HG02678 (cell line): ENCODE measurements around the gene ATG7.
"Not testable (repeated sequence)": the region's sequence is repeated elsewhere in the genome, so short reads cannot be mapped to it uniquely, and the experiment has no call there.

Source experiments
- ATAC-seq: cut with Tn5 transposase; IDR thresholded peaks from one replicate; pipeline ENCODE4 v1.9.1; 2021; ENCODE audit warnings: mild to moderate bottlenecking, moderate library complexity; ENCODE audit not compliant: unreplicated experiment

Gene ATG7

DNA sequence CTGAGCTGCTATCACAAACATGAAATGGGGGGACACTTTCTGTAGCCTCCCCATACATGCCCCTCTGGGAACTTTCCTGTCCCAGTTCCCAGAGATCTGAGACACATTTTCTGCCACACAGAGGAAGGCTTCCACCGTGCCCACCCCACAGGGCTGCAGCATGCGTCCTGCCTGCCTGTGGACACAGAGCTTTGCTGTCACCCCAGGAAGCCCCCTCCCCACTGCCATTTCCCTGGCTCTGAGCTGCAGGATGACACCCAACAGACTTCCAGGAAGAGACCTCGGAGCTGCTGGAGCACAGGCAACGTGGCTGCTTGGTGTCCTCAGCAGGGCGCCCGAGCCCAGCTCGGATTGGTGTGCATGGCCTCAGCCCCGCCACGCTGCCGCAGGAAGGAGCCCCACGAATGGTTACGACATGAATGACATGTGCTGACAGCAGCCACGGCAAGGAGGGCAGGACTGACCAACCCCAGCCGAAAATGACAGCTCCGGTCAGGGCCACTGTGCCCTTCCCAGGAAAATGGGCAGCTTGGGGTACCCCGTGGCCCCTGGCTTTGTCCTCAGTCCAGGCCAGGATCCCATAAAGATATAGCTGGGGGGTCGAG is 290.2 kb downstream of the ATG7 start:
- ATAC-seq: no peak

GRCh38 chr3:11563159-11563864 is 291.1 kb downstream of the ATG7 start:
- no peak for ATAC-seq

GRCh38 chr3:11563865-11564185 is 291.6 kb downstream of the ATG7 start:
- ATAC-seq: no peak

- no peak for ATAC-seq
Measured at GRCh38 chr3:11564577-11565001, 292.4 kb downstream of the ATG7 start.

DNA sequence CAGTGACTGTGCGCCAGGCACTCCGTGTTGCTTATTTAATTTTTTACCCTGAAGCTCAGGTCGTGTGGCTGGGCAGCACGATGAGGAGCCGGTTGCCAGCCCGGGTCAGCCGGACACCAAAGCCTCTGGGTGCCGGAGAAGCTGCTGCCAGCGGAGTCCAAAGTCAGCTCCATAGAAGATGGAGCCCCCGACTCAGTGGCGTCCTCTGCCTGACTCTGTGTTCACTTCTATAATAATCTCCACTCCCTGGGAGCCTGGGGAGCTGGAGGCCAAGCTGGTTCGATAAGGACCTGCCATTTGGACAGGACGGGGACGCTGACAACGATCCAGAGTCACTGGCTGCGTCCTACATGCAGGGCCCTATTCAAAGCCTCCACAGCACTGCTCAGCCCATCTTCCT is 292.9 kb downstream of the ATG7 start:
- no peak for ATAC-seq

- ATAC-seq: no peak
Measured at GRCh38 chr3:11565492-11565891, 293.3 kb downstream of the ATG7 start.

DNA sequence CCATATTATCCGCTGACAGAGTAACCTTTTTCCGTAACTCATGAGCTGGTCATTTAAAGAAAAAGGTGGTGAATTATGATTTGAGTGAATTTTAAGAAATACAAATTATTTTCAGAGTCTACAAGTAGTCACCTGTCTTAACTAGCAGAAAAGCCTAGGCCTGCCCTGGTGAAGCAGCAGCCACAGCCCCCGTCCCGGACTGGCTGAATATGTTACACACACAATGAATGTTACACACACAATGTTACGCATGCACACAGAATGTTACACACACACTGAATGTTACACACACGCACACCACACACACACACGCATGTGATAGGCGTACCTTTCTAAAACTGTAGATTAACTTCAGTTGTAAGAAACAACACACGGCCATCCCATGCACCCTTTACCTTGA is 293.7 kb downstream of the ATG7 start:
- no peak for ATAC-seq

- no peak for ATAC-seq
Measured at GRCh38 chr3:11566478-11566877, 294.3 kb downstream of the ATG7 start.

GRCh38 chr3:11566916-11567315 is 294.7 kb downstream of the ATG7 start:
- no peak for ATAC-seq

DNA sequence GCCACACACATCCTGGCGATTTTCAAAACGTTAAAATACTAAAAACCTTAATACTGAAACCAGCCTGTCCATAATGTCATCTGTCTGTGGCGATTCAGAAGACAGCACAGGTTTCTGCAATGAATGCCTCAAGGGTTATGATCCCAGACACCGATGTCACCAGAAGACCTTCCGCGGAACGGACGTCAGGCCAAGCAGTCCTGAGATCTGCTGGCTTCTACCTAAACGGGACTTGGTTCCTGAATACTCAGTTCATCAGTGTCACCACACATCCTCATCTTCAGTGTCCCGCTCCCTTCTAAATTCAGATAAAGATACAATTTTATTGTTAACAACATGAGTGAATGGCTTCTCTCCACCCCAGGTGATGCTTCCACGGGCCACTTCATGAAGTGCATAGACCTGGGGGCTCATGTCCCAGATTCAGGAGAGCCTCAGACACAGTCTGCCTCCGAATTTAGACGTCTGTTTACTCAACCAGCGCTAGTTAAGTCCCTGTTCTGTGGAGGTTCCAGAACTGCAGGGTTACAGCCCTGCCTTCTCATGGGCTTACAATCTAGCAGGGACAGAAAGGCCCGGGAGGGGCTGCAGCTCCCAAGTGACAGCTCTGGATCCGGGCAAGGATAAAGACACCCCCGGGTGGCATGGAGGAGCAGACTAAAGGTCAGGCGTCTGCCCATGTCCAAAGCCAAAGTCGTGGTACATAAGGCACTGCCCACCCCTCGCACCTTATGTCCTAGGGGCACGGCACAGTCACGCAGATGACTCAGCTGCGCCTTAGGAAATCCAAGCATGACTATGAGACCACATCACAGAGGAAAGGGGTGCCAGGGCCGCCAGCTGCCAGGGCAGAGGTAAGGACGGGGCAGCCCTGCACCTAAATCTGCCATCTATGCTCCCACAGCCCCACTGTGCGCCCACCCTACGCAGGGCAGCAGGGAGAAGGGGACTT is 295.6 kb downstream of the ATG7 start:
- ATAC-seq: no peak

- no peak for ATAC-seq
Measured at GRCh38 chr3:11568503-11569155, 296.4 kb downstream of the ATG7 start.

DNA sequence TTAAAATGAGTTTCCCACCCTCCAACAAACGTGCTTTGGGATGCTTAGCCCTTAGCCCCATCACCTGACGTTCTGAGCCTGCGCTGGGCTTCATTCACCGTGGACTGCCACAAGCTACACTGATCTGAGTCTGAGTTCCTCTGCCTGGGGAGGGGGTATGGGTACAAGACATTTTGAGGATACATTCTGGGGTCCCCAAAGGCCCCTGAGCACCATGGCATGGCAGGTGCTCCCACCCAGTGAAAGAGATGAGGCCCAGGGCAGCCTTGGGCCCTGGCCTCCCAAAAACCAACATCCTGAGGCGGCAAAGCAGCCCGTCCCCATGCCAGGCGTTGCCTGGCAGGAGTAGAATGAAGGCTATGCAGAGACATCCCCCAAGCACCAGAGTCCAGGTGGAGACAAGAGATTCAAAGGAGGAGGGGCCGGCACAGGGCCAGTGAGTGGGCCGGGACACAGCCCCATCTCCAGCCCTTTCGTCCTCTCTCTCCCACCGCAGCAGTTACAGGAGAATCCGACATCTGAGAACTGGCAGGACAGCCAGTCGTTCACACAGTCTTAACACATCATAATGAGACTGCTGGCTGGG is 297.1 kb downstream of the ATG7 start:
- no peak for ATAC-seq

DNA sequence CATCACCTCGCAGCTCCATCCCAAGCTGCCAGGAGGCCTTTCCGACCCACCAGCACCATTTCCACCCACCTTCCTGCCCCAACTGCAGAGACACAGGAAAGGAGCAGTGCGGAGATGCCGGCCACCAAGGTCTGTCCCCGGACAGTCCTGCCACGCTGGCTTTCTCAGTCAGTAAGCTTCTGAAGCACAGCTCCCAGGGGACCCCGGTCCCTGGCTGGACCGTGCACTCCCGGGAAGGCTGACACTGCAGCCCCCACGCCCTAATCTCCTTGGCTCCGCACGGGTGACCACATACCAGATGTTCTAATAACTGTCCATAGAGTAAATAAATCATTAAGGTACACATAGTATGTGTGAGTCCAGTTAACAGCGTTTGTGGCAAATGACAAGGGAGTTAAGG is 298.1 kb downstream of the ATG7 start:
- ATAC-seq: no peak

- ATAC-seq: no peak
Measured at GRCh38 chr3:11570789-11571495, 298.7 kb downstream of the ATG7 start.

DNA sequence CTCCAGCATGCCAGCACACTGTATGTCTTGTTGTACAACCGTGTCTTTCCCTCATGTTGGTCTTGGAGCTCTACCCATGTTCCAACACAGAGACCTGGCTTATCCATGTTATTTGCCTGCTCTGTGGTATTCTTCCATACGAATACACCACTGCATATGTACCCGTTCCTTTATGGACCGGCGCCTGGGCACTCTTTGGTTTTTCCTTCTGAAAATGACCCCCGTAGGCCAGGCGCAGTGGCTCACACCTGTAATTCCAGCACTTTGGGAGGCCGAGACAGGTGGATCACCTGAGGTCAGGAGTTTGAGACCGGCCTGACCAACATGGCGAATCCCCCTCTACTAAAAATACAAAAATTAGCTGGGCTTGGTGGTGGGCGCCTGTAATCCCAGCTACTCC is 300.5 kb downstream of the ATG7 start:
- ATAC-seq: not testable (repeated sequence)

- ATAC-seq: no peak
Measured at GRCh38 chr3:11574981-11575669, 302.9 kb downstream of the ATG7 start.

GRCh38 chr3:11575677-11576076 is 303.5 kb downstream of the ATG7 start:
- ATAC-seq: no peak

DNA sequence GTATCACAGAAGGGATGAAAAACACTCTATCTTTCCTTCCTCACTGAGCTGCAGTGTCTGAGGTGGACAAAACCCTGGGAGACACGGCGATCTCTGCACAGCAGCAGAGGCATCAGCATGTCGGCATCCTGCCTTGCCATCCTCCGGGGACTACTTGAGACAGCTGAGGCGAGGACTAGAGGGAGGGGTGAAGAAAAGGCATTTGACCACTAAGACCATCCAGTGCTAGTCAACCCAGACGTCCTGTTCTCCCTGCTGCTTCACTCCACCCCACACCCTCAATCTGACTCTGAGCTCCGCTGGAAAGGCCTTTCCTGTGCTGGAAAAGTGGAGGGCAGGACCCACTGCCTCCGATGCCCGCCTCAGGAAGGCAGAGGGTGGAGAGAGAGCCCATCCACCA is 304.3 kb downstream of the ATG7 start:
- ATAC-seq: no peak

DNA sequence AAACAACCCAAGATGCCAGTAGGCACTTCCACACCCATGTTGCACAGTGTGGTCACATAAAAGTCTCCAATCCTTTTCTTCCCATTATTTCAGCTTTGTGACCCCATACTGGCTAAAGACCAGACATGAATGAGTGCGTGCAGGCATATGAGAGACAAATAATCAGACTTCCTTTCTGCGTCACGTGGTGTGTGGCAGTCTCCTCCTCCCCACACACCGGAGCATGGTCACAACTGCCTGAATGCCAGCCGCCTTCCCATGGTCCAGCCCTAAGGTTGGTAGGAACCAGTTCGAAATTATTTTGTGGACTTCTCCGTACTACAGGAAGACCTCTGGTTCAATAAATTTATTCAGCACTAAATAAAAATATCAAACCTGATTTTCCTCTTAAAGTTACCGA is 306.0 kb downstream of the ATG7 start:
- ATAC-seq: no peak

- no peak for ATAC-seq
Measured at GRCh38 chr3:11580645-11581044, 308.4 kb downstream of the ATG7 start.
